ENCODE results near the gene RNU1-3. TPM values are rescaled to one million over a fixed set of nuclear protein-coding genes. Genes with fewer than 3 reads are reported as not detected.
"Not testable (repeated sequence)": the region's sequence is repeated elsewhere in the genome, so short reads cannot be mapped to it uniquely, and the experiment has no call there.

RNU1-3 gene
- total and polyA plus RNA-seq, 2 donors (not counting 1 experiment from before 2014, with no cell fraction given), result 3,997 TPM; not detected in 1

- H3K9ac ChIP-seq (ENCODE audit: insufficient read depth, low read length); H3K4me1 ChIP-seq (ENCODE audit: control insufficient read depth, extremely low read depth, insufficient read depth, low read length); H3K27ac ChIP-seq (ENCODE audit: insufficient read depth, low read length); DNase-seq (ENCODE audit: low read depth in 2 of 2); H3K4me2 ChIP-seq (ENCODE audit: extremely low read depth, insufficient read depth, low read length); H2AFZ ChIP-seq (ENCODE audit: low read length); H3K9me3 ChIP-seq (ENCODE audit: control insufficient read depth, insufficient read depth, low read depth, low read length); H3K36me3 ChIP-seq (ENCODE audit: control insufficient read depth, insufficient read depth, low read length); H4K20me1 ChIP-seq (ENCODE audit: control insufficient read depth, extremely low read depth, insufficient read depth, low read length); H3K79me2 ChIP-seq (ENCODE audit: control insufficient read depth, insufficient read depth, low read length); H3K4me3 ChIP-seq (replicated peaks in 1 of 4; ENCODE audit: control extremely low read depth in 1 of 4, insufficient read depth in 1 of 4, low read depth in 3 of 4, low read length in 4 of 4); H3K27me3 ChIP-seq (ENCODE audit: control insufficient read depth, insufficient read depth, low read length): not testable (repeated sequence)
- TF ChIP-seq CTCF (conservative IDR thresholded peaks at IDR 0.05 in 1 of 2, IDR thresholded peaks at IDR 0.05 in 1 of 2; ENCODE audit: low read depth in 1 of 2, low read length in 2 of 2), result peak in 1 of 2 donors; percentile 54
Observed at GRCh38 chr1:16709659-16710087, 42.9 kb upstream of the RNU1-3 start.

- not testable (repeated sequence) for H3K27me3 ChIP-seq (ENCODE audit: control insufficient read depth, insufficient read depth, low read length); H4K20me1 ChIP-seq (ENCODE audit: control insufficient read depth, extremely low read depth, insufficient read depth, low read length); DNase-seq (ENCODE audit: low read depth in 2 of 2); H3K9me3 ChIP-seq (ENCODE audit: control insufficient read depth, insufficient read depth, low read depth, low read length); H3K4me2 ChIP-seq (ENCODE audit: extremely low read depth, insufficient read depth, low read length); H3K27ac ChIP-seq (ENCODE audit: insufficient read depth, low read length); H3K36me3 ChIP-seq (ENCODE audit: control insufficient read depth, insufficient read depth, low read length); H3K79me2 ChIP-seq (ENCODE audit: control insufficient read depth, insufficient read depth, low read length); H2AFZ ChIP-seq (ENCODE audit: low read length); H3K9ac ChIP-seq (ENCODE audit: insufficient read depth, low read length); H3K4me1 ChIP-seq (ENCODE audit: control insufficient read depth, extremely low read depth, insufficient read depth, low read length); H3K4me3 ChIP-seq (replicated peaks in 1 of 4; ENCODE audit: control extremely low read depth in 1 of 4, insufficient read depth in 1 of 4, low read depth in 3 of 4, low read length in 4 of 4)
Observed at GRCh38 chr1:16708704-16709103, 42.0 kb upstream of the RNU1-3 start.

GRCh38 chr1:16707130-16708093, 40.7 kb upstream of the RNU1-3 start:
- not testable (repeated sequence) for H3K9ac ChIP-seq (ENCODE audit: insufficient read depth, low read length); DNase-seq (ENCODE audit: low read depth in 2 of 2); H3K79me2 ChIP-seq (ENCODE audit: control insufficient read depth, insufficient read depth, low read length); H3K4me3 ChIP-seq (replicated peaks in 1 of 4; ENCODE audit: control extremely low read depth in 1 of 4, insufficient read depth in 1 of 4, low read depth in 3 of 4, low read length in 4 of 4); H3K4me1 ChIP-seq (ENCODE audit: control insufficient read depth, extremely low read depth, insufficient read depth, low read length); H3K9me3 ChIP-seq (ENCODE audit: control insufficient read depth, insufficient read depth, low read depth, low read length); H3K27me3 ChIP-seq (ENCODE audit: control insufficient read depth, insufficient read depth, low read length); H3K27ac ChIP-seq (ENCODE audit: insufficient read depth, low read length); H4K20me1 ChIP-seq (ENCODE audit: control insufficient read depth, extremely low read depth, insufficient read depth, low read length); H2AFZ ChIP-seq (ENCODE audit: low read length); H3K36me3 ChIP-seq (ENCODE audit: control insufficient read depth, insufficient read depth, low read length); H3K4me2 ChIP-seq (ENCODE audit: extremely low read depth, insufficient read depth, low read length)

GRCh38 chr1:16706302-16706701, 39.6 kb upstream of the RNU1-3 start:
- not testable (repeated sequence) for H4K20me1 ChIP-seq (ENCODE audit: control insufficient read depth, extremely low read depth, insufficient read depth, low read length); H3K9ac ChIP-seq (ENCODE audit: insufficient read depth, low read length); H3K27me3 ChIP-seq (ENCODE audit: control insufficient read depth, insufficient read depth, low read length); H3K4me1 ChIP-seq (ENCODE audit: control insufficient read depth, extremely low read depth, insufficient read depth, low read length); H2AFZ ChIP-seq (ENCODE audit: low read length); H3K4me2 ChIP-seq (ENCODE audit: extremely low read depth, insufficient read depth, low read length); H3K9me3 ChIP-seq (ENCODE audit: control insufficient read depth, insufficient read depth, low read depth, low read length); H3K36me3 ChIP-seq (ENCODE audit: control insufficient read depth, insufficient read depth, low read length); H3K4me3 ChIP-seq (replicated peaks in 1 of 4; ENCODE audit: control extremely low read depth in 1 of 4, insufficient read depth in 1 of 4, low read depth in 3 of 4, low read length in 4 of 4); DNase-seq (ENCODE audit: low read depth in 2 of 2); H3K27ac ChIP-seq (ENCODE audit: insufficient read depth, low read length); H3K79me2 ChIP-seq (ENCODE audit: control insufficient read depth, insufficient read depth, low read length)

- not testable (repeated sequence) for H3K9ac ChIP-seq (ENCODE audit: insufficient read depth, low read length); H3K27ac ChIP-seq (ENCODE audit: insufficient read depth, low read length); H3K27me3 ChIP-seq (ENCODE audit: control insufficient read depth, insufficient read depth, low read length); H3K4me3 ChIP-seq (replicated peaks in 1 of 4; ENCODE audit: control extremely low read depth in 1 of 4, insufficient read depth in 1 of 4, low read depth in 3 of 4, low read length in 4 of 4); DNase-seq (ENCODE audit: low read depth in 2 of 2); H2AFZ ChIP-seq (ENCODE audit: low read length); H3K4me1 ChIP-seq (ENCODE audit: control insufficient read depth, extremely low read depth, insufficient read depth, low read length); H3K79me2 ChIP-seq (ENCODE audit: control insufficient read depth, insufficient read depth, low read length); H3K9me3 ChIP-seq (ENCODE audit: control insufficient read depth, insufficient read depth, low read depth, low read length); H3K4me2 ChIP-seq (ENCODE audit: extremely low read depth, insufficient read depth, low read length); H4K20me1 ChIP-seq (ENCODE audit: control insufficient read depth, extremely low read depth, insufficient read depth, low read length); H3K36me3 ChIP-seq (ENCODE audit: control insufficient read depth, insufficient read depth, low read length)
Observed at GRCh38 chr1:16704502-16705100, 37.9 kb upstream of the RNU1-3 start.

GRCh38 chr1:16704076-16704475, 37.3 kb upstream of the RNU1-3 start:
- H3K9ac ChIP-seq (ENCODE audit: insufficient read depth, low read length); H3K4me2 ChIP-seq (ENCODE audit: extremely low read depth, insufficient read depth, low read length); H3K4me1 ChIP-seq (ENCODE audit: control insufficient read depth, extremely low read depth, insufficient read depth, low read length); H3K79me2 ChIP-seq (ENCODE audit: control insufficient read depth, insufficient read depth, low read length); H3K27ac ChIP-seq (ENCODE audit: insufficient read depth, low read length); DNase-seq (ENCODE audit: low read depth in 2 of 2); H3K36me3 ChIP-seq (ENCODE audit: control insufficient read depth, insufficient read depth, low read length); H2AFZ ChIP-seq (ENCODE audit: low read length); H3K9me3 ChIP-seq (ENCODE audit: control insufficient read depth, insufficient read depth, low read depth, low read length); H4K20me1 ChIP-seq (ENCODE audit: control insufficient read depth, extremely low read depth, insufficient read depth, low read length); H3K27me3 ChIP-seq (ENCODE audit: control insufficient read depth, insufficient read depth, low read length); H3K4me3 ChIP-seq (replicated peaks in 1 of 4; ENCODE audit: control extremely low read depth in 1 of 4, insufficient read depth in 1 of 4, low read depth in 3 of 4, low read length in 4 of 4): not testable (repeated sequence)
